Body of pancreas (tissue), 4 donors: ENCODE results near the gene CHCHD5.

Experiments
- POLR2A ChIP-seq, 3 donors: fragments of 450-650 bp; IDR thresholded peaks; one replicate each; pipeline ENCODE4 v1.6.1; 2016; ENCODE audit warnings: antibody characterized with exemption in 3 of 3, mild to moderate bottlenecking in 2 of 3
- TF ChIP-seq, protein P1 (sequence below), 7 experiments: fragments of 450-650 bp in 4 of 7; fragments of 200-600 bp in 3 of 7; sonication (generic) in 3 of 7; IDR thresholded peaks; one replicate each; pipeline ENCODE4 v1.5.1; 2016 to 2019; ENCODE audit warnings: antibody characterized with exemption in 7 of 7

DNA sequence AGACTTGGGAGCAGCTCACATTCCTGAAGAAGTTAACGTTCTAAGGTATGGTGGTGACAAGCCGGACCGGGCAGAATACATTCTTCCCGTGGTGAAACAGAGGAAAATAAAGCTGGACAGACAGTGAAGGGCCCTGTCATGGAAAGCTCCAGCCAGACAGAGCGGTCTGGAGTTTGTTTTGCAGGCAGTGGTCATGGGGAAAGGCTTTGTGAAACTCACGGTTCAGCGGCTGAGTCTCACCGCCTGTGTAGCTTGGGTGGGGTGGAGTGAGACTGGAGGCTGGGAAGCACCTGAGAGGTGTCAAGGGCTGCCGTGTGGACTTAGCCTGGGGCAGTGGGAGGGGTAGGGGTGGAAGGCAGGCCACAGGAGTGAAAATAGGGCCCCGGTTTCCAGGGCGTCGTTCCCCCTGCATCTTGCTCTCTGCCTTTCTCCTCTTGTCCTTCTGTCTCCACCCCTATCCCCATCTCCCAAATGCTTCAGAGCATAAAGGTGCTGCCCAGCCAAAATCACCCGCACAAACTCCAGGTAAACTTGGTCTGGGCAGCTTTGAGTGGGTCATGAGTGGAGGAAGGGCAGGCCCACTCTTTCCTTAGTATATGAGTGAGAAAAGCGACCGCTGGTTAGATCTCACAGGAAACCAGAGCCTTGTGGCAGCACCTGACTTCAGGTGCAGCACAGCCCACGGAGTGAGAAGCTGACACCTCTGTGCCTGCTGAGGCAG, 49.9 kb downstream of the CHCHD5 start:
- no peak for TF ChIP-seq POLR2A (IDR thresholded peaks at IDR 0.05)
- TF ChIP-seq, protein P1, sequence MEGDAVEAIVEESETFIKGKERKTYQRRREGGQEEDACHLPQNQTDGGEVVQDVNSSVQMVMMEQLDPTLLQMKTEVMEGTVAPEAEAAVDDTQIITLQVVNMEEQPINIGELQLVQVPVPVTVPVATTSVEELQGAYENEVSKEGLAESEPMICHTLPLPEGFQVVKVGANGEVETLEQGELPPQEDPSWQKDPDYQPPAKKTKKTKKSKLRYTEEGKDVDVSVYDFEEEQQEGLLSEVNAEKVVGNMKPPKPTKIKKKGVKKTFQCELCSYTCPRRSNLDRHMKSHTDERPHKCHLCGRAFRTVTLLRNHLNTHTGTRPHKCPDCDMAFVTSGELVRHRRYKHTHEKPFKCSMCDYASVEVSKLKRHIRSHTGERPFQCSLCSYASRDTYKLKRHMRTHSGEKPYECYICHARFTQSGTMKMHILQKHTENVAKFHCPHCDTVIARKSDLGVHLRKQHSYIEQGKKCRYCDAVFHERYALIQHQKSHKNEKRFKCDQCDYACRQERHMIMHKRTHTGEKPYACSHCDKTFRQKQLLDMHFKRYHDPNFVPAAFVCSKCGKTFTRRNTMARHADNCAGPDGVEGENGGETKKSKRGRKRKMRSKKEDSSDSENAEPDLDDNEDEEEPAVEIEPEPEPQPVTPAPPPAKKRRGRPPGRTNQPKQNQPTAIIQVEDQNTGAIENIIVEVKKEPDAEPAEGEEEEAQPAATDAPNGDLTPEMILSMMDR (IDR thresholded peaks at IDR 0.05): no peak
